Measurements from ENCODE around the gene TRIM61.
A peak's percentile ranks its signal among the peaks of the same experiment; 100 is the strongest.
"Not testable (repeated sequence)": the region's sequence is repeated elsewhere in the genome, so short reads cannot be mapped to it uniquely, and the experiment has no call there.

TRIM61 gene

DNA sequence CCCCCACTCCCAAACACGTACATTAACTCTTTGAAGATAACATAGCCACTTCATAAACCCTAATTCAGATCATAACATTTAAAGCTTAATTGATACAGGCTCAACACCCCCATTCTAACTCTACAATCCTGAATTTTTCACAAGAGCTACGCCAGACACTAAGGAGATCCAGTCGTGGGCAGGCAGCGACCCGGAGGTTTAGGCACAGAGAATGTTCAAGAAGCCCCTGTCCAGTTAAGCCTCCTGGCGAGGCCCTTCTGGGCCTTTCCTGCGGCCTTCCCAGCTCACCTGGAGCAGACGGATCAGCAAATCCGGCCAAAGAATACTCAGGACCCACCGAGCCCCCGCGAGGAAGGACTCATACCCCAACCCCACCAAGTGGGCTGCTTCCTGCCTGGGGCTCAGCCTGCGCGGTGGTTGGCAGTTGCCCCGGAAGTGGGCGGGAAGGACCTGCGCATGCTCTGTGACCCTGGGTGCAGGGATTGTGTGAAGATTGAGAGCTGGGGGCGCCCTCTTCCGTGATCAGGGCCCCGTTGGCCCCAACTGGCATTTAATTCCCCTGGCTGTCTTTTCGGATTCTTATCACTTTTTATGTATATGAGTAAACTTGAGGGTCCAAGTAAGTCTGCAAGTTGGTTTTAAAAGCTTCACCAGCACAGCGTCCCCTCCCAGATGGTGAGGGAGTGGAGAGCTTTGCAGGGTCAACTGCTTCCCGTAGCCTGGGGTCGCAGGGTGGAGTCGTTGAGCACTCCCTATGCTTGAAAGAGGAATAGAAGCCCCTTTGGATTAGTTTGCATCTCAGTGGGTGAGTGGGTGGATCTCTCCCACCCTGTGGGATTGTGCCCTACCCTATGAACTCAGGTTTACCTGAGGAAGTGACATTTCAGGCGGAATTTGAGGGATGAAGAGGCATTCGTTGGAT is at the start of gene TRIM61:
TSS of gene TRIM61 (minus strand) at position 415 of the 922 bp plus-strand sequence. CDS start 7,655 bp downstream, outside the sequence.
- DNase-seq = no peak

DNA sequence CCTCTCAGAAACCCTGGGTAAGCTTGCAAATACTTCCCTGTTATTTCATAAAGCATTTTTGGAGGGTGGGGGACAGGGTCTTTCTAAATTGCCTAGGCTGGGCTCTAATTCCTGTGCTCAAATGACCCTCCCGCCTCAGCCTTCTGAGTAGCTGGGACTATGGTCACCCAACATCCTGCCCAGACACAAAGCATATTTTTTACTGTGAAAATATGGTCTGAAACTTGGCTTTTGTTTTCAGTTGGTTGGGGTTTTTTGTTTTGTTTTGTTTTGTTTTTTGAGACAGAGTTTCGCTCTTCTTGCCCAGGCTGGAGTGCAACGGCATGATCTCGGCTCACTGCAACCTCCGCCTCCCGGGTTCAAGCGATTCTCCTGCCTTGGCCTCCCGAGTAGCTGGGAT is 48.3 kb upstream of the TRIM61 start:
- not testable (repeated sequence) for DNase-seq

DNA sequence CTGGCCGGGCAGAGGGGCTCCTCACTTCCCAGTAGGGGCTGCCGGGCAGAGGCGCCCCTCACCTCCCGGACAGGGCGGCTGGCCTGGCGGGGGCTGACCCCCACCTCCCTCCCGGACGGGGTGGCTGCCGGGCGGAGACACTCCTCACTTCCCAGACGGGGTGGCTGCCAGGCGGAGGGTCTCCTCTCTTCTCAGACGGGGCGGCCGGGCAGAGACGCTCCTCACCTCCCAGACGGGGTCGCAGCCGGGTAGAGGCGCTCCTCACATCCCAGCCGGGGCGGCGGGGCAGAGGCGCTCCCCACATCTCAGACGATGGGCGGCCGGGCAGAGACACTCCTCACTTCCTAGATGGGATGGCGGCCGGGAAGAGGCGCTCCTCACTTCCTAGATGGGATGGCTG is 42.5 kb upstream of the TRIM61 start:
- DNase-seq = not testable (repeated sequence)

DNA sequence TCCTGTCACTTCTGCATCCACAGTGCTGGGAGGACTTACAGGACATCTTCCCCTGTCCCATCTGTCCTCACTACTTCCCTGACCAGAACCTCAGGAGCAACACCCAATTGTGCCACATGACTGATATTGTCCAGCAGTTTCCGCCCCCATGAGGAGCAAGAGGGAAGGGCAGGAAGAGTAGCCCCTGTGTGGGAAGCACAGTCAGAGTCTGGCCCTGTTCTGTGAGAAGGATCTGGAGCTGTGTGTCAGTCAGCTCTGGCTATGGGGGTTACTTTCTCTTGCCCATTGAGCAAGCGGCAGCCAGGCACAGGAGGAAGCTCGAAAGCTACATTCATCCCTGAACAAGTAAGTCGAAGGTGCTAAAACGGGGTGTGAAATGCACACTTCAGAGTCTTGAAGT is 39.5 kb upstream of the TRIM61 start:
- DNase-seq = no peak

DNA sequence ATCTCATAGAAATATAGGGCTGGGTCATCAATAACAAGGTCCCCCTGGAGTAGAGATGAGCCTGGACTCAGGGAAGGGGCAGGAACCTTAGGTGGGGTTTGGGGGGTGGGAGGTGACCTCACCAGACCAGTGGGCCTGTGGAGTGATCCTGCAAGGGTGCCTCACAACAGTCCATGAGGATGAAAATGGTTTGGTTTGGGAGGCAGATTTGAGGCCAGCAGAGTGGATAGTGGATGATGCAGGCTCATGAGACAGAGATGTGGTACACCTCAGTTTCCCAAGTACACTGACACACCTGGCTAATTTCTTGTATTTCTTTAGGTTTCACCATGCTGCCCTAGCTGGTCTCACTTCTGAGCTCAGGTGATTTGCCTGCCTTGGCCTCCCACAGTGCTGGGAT is 36.2 kb upstream of the TRIM61 start:
- no peak for DNase-seq

DNA sequence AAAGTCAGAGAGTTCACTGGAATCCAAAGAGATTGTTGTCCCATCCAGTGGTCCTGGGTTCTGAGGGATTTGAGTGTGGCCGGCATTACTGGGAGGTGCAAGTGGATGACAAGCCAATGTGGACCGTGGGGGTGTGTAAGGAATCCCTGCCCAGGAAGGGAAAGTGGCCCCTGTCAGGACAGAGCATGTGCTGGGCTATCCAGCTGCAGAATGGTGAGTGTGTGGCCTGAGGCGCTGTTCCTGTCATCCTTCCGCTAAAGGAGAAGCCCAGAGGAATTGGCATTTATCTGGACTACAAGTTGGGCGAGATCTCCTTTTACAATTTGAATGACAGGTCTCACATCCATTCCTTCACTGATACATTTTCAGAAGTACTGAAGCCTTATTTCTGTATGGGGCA is 33.9 kb upstream of the TRIM61 start:
- DNase-seq = no peak

DNA sequence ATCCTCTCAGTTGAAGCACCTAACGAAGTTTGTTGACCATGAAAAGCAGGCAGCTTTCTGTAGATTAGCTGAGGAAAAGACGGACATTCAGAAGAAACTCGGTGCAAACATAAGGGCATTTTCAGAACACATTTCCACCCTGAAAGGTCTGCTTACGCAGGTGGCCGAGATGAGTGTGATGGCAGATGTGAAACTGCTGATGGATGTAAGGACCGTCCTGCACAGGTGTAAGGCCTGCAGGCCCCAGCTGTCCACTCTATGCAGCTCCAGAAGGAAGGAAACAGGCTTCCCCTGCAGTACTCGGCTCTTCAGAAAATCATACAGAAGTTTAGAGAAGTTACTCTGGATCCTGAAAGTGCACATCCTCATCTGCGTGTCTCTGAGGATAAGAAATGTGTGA is 33.5 kb upstream of the TRIM61 start:
- DNase-seq = no peak

DNA sequence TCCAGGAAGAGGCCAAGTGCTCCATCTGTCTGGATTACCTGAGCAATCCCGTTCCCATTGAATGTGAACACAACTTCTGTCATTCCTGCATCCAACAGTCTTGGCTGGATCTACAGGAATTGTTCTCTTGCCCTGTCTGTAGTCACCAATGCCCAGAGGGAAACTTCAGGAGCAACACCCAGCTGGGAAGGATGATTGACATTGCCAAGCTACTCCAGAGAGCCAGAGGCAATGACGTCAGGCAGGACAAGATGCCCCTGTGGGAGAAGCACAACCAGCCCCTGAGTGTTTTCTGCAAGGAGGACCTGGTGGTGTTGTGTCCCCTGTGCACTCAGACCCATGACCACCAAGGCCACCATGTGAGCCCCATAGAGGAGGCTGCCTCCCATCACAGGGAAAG is 33.0 kb upstream of the TRIM61 start:
- DNase-seq = no peak

DNA sequence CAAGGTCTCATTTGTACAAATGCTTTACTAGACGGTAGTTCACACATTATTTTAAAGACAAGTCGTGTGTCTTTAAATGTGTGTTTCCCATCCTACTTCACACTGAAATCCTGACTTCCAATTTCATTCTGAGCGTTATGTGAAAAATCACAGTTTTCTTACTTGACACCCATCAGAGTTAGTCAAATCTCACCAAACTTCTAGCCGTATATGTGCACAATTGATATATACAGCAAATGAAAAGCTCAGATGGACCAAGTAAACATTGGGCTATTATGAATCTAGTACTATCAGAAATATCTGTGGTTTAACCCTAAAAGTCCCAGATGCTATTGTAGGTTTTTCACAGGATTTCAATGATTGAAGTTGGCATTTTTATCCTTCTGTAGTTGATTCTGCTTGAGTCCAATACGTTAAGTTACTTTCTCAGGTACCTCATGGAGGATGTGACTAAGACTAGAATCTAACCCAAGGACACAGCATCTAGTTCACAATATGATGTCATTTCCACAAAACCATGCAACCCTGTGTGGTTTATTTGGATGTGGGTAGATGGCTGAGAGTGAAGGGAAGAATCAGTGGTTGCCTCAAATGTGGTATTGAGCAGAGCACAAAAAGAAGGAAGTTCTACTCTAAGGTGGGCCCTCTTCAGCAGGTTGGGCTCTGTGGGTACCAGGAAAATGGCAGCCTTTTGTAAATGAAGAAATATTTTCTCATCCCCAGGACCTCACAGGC is 32.2 kb upstream of the TRIM61 start:
- DNase-seq = no peak

DNA sequence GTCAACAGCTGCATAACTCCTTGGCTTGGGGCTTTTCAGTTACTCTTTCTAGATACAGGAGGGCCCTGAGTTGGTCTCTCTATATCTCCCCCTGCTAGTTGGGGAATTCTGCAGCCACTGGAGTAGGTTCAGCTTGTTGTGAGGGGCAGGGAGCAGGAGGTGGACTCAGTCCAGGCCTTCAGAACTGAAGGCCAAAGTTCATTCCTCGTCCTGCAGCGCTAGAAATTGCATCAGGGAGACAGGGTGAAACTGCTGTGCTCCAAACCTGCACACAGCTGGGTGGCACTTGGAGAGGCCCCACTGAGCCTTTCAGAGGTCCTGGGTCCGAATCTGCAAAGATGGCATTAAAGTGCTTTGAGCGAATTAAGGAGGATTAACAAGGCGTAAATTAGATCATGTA is 29.4 kb upstream of the TRIM61 start:
- DNase-seq = no peak

DNA sequence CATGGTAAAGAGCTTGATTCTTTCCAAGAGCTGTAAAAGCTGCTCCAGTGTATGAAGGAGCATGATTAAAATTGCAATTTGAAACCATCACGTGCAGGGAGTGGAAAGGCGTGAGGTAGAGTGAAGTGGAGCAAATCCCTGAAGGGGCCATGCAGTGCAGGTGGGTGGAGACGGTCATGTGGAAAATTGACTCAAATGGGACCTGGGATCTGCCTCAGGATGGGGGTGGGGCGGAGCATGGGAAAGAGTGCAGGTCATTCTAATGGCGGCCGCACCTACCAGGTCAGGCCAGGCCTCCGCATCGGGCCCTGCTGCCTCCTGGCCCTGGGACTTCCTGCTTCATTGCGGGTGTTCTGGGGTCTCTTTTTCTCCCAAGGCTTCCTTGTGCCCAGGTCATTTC is 29.0 kb upstream of the TRIM61 start:
- DNase-seq = no peak

DNA sequence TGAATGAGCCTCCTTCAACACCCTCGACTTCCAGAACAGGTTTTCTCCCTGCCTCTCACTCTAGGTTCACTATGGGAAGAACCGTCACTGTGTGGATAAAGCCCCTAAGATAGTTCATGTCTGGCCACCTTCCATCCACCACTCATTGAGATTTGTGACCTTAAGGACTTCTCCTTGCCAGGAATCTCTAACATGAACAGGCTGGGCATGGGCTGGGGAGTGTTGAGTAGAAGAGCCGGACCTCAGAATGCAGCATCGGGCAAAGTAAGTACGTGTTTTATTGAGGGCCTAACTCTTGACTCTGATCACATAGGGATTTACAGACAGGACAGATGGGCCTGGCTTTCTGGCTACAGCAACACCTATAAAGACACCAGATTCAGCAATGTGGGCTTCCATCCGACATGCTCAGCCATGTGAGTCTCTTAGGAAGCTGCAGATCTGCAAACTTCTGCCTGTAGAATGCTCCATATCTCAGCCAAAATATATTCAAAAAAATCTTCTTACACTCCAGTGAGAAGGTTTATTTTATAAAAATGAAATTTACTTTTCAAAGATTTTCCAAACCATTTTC is 28.0 kb upstream of the TRIM61 start:
- peak; percentile 41 for DNase-seq

DNA sequence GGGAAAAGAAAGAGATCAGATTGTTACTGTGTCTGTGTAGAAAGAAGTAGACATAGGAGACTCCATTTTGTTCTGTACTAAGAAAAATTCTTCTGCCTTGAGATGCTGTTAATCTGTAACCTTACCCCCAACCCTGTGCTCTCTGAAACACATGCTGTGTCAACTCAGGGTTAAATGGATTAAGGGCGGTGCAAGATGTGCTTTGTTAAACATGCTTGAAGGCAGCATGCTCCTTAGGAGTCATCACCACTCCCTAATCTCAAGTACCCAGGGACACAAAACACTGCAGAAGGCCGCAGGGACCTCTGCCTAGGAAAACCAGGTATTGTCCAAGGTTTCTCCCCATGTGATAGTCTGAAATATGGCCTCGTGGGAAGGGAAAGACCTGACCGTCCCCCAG is 24.5 kb upstream of the TRIM61 start:
- not testable (repeated sequence) for DNase-seq

DNA sequence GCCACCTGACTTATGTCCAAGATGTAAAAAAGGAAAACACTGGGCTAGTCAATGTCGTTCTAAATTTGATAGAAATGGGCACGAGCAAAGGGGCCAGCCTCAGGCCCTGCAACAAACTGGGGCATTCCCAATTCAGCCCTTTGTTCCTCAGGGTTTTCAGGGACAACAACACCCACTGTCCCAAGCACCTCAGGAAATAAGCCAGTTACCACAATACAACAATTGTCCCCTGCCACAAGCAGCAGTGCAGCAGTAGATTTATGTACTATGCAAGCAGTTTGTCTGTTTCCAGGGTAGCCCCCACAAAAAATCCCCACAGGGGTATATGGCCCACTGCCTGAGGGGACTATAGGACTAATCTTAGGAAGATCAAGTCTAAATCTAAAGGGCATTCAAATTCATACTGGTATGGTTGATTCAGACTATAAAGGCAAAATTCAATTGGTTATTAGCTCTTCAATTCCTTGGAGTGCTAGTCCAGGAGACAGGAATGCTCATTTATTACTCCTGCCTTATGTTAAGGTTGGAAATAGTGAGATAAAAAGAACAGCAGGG is 21.1 kb upstream of the TRIM61 start:
- DNase-seq = not testable (repeated sequence)

DNA sequence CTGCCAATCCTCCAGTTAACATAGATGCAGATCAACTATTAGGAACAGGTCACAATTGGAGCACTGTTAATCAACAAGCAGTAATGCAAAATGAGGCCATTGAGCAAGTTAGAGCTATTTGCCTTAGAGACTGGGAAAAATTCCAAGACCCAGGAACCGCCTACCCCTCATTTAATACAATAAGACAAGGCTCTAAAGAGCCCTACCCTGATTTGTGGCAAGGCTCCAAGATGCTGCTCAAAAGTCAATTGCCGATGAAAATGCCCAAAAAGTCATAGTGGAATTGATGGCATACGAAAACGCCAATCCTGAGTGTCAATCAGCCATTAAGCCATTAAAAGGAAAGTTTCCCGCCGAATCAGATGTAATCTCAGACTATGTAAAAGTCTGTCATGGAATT is 20.5 kb upstream of the TRIM61 start:
- DNase-seq = no peak

DNA sequence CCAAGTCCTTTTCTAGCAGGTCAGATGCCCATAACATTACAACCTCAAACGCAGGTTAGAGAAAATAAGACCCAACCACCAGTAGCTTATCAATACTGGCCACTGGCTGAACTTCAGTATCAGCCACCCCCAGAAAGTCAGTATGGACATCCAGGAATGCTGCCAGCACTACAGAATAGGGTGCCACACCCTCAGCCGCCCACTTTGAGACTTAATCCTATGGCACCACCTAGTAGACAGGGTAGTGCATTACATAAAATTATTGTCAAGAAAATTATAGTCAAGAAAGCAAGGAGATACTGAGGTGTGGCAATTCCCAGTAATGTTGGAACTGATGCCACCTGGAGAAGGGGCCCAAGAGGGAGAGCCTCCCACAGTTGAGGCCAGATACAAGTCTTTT is 19.9 kb upstream of the TRIM61 start:
- DNase-seq = no peak

DNA sequence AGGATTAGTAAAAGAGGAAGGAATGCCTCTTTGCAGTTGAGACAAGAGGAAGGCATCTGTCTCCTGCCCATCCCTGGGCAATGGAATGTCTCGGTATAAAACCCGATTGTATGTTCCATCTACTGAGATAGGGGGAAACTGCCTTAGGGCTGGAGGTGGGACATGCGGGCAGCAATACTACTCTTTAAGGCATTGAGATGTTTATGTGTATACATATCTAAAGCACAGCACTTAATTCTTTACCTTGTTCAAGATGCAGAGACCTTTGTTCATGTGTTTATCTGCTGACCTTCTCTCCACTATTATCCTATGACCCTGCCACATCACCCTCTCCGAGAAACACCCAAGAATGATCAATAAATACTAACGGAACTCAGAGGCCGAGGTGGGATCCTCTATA is 18.7 kb upstream of the TRIM61 start:
- DNase-seq = not testable (repeated sequence)

DNA sequence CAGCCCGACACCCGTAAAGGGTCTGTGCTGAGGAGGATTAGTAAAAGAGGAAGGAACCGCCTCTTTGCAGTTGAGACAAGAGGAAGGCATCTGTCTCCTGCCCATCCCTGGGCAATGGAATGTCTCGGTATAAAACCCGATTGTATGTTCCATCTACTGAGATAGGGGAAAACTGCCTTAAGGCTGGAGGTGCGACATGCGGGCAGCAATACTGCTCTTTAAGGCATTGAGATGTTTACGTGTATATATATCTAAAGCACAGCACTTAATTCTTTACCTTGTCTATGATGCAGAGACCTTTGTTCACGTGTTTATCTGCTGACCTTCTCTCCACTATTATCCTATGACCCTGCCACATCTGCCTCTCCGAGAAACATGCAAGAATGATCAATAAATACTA is 13.3 kb upstream of the TRIM61 start:
- DNase-seq = not testable (repeated sequence)

DNA sequence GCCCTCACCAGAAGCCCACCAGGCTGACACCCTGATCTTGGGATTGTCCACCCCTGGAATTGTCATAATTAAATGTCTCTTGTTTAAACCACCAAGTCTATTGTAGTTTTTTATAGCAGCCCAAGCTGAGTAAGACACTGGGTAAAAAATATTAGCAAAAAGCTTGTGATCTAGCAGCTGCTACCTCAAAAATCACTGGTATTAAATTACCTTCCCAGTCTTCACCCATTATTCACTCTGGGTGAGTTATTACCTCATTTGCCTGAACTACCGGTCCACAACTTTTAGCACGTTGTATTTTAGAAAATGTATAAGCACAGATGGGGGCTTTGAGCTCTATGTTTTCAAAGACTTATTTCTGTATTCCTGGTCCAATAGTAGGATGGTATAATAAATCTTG is 12.0 kb upstream of the TRIM61 start:
- DNase-seq = no peak

DNA sequence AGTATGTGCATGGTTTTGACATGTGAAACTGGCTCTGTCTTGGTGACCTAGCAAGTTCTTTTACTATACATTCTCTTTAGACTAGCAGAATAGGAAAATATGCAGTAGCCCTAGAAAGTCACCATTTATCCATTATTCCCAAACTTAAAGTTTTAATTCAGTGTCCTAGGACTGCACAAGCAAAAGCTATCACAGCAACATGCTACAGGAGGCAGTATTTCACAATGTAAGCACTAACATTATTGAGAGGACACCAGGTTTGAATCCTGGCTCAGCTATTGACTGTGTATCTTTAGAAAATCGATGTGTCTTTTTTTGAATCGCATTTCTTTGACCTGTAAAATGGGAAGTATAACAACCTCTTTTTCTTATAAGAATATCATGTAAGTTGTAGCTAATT is 5.5 kb downstream of the TRIM61 start:
- DNase-seq = not testable (repeated sequence)

DNA sequence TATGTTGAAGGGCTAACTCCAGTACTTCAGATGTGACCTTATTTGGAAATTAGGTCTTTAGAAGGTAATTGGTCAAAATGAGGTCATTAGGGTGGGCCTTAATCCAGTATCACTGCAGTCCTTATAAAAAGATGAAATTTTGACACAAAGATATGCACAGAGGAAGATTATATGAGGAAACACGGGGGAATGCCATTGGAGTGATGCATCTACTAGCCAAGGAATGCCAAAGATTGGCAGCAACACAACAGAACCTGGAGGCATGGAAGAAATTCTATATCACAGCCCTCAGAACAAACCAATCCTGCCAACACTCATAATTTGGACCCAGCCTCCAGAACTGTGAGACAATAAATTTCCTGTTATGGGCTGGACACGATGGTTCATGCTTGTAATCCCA is 17.6 kb downstream of the TRIM61 start:
- DNase-seq = no peak

DNA sequence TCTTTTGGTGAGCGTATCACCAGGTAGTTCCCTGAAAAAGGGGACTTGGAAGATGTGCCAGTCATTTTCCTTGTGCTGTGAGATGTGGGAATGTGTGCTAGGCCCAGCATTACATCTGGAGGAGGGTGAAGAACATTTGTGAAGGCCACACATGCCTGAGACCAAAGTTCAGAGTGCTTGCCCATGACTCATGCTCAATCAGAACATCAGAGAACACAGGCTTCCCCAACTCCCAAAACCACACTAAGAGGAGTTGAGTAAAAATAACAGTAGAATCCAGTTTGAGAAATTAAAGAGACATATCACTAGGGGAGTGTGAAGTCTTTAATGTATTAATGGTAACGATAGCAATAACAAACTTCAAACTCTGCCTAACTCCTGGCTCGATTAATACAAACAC is 18.0 kb downstream of the TRIM61 start:
- DNase-seq = not testable (repeated sequence)

Data from NCI-H524 treated with DMSO at 0.1 percent for 48 hours (cell line).